ENCODE results near the gene NDE1.

NDE1 gene

GRCh38 chr16:15613676-15614075 is 36.4 kb upstream of the NDE1 start:
- Mint-ChIP-seq H3K27me3 (no peaks in the 10 kb centered on the region), H3K27ac (no peak overlapping the region), H3K4me1 (peaks cover 4% of the 10 kb centered on the region), H3K4me3 (no peak overlapping the region), H3K9me3 (no peaks in the 10 kb centered on the region), H3K36me3 (peaks cover 22% of the 10 kb centered on the region)

GRCh38 chr16:15616012-15616411 is 34.0 kb upstream of the NDE1 start:
- Mint-ChIP-seq H3K27me3 (no peaks in the 10 kb centered on the region), H3K36me3 (peaks cover 17% of the 10 kb centered on the region), H3K4me1 (no peaks in the 10 kb centered on the region), H3K27ac (no peak overlapping the region), H3K9me3 (no peaks in the 10 kb centered on the region), H3K4me3 (no peak overlapping the region)

DNA sequence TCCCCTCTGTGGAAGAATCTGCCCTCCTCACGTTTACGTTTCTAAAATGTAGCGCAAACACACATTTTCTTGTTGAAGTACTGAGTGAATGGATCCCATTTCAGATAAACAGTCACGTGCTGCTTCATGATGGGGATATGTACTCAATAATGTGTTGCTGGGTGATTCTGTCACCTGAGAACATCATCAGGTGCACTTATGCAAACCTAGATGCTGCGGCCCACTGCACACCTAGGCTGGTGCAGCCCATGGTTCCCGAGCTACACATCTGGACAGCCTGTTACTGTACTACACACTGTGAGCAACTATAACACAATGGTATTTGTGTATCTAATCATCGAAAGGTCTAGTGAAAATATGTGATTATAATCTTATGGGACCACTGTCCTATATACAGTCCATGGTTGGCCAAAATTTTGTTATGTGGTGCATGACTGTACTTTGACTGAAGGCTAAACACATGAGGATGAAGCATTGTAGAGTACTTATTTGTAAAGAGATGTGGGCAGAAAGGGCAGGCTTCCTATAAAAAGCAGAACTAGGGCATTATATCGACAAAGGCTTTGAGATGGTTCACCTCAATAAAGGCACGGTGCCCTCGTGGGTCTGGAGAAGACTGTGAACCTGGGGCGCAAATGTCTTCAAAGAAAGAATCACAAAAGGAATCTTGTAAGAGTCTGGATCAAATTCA is 33.4 kb upstream of the NDE1 start:
- Mint-ChIP-seq H3K9me3 (no peaks in the 10 kb centered on the region), H3K4me3 (no peak overlapping the region), H3K36me3 (peaks cover 16% of the 10 kb centered on the region), H3K27ac (no peak overlapping the region), H3K4me1 (no peaks in the 10 kb centered on the region), H3K27me3 (no peaks in the 10 kb centered on the region)

DNA sequence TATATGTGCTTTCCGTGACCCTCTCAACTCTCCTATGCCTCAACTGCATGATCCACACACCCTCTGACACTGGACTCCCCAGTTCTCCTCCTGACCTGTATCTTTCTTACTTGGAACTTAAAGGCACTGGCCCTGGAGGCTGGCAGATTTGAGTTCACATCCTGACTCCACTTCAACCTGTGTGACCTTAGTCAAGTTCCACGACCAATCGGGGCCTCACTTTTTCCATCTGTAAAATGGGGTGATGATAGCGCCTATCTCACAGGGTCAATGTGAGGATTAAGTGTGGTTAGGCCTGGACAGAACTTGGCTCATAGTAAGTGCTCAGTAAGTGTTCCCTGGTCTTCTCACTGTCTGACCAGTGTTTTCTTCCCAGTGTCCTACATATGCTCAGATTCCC is 32.1 kb upstream of the NDE1 start:
- H3K4me3 Mint-ChIP-seq: no peak overlapping the region
- peaks cover 17% of the 10 kb centered on the region for H3K36me3 Mint-ChIP-seq
- H3K4me1 Mint-ChIP-seq: no peaks in the 10 kb centered on the region
- H3K27ac Mint-ChIP-seq: peak overlapping the region; percentile 30
- no peaks in the 10 kb centered on the region for H3K27me3 Mint-ChIP-seq
- no peaks in the 10 kb centered on the region for H3K9me3 Mint-ChIP-seq

GRCh38 chr16:15618392-15618791 is 31.7 kb upstream of the NDE1 start:
- Mint-ChIP-seq H3K4me1 (no peaks in the 10 kb centered on the region), H3K4me3 (no peak overlapping the region), H3K36me3 (peaks cover 17% of the 10 kb centered on the region), H3K27ac (peak overlapping the region; percentile 64), H3K9me3 (no peaks in the 10 kb centered on the region), H3K27me3 (no peaks in the 10 kb centered on the region)

GRCh38 chr16:15620611-15621195 is 29.3 kb upstream of the NDE1 start:
- Mint-ChIP-seq H3K36me3 (peaks cover 26% of the 10 kb centered on the region), H3K27me3 (no peaks in the 10 kb centered on the region), H3K4me3 (no peak overlapping the region), H3K9me3 (no peaks in the 10 kb centered on the region), H3K27ac (peak overlapping the region; percentile 32), H3K4me1 (peaks cover 3% of the 10 kb centered on the region)

DNA sequence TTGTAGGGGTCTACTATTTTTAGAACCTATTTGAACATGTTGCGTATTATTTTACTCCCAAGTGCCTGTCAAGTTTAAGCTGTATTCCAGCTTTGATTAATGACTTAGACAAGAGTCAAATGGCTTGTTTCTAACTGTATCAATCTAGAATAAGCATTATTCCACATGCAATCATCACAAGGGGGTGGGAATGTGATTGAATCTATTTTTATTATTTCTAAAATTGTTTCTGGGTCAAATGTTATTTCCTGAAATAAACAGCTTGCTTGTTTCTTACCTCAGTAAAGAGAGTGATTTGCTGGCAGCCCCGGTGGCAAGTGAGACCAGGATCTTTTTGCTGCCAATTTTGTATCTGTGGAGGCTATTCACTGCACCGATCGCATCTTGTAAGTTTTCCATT is 28.6 kb upstream of the NDE1 start:
- Mint-ChIP-seq H3K4me1 (peaks cover 5% of the 10 kb centered on the region), H3K9me3 (no peaks in the 10 kb centered on the region), H3K36me3 (peaks cover 26% of the 10 kb centered on the region), H3K4me3 (no peak overlapping the region), H3K27ac (peak overlapping the region; percentile 53), H3K27me3 (no peaks in the 10 kb centered on the region)

GRCh38 chr16:15621889-15622288 is 28.2 kb upstream of the NDE1 start:
- H3K9me3 Mint-ChIP-seq: no peaks in the 10 kb centered on the region
- peak overlapping the region; percentile 14 for H3K27ac Mint-ChIP-seq
- peaks cover 25% of the 10 kb centered on the region for H3K36me3 Mint-ChIP-seq
- no peak overlapping the region for H3K4me3 Mint-ChIP-seq
- H3K27me3 Mint-ChIP-seq: no peaks in the 10 kb centered on the region
- H3K4me1 Mint-ChIP-seq: peaks cover 5% of the 10 kb centered on the region

- H3K27ac Mint-ChIP-seq: peak overlapping the region; percentile 35
- no peak overlapping the region for H3K4me3 Mint-ChIP-seq
- H3K9me3 Mint-ChIP-seq: no peaks in the 10 kb centered on the region
- H3K27me3 Mint-ChIP-seq: no peaks in the 10 kb centered on the region
- H3K36me3 Mint-ChIP-seq: peaks cover 34% of the 10 kb centered on the region
- H3K4me1 Mint-ChIP-seq: peaks cover 54% of the 10 kb centered on the region
Measured at GRCh38 chr16:15631730-15632409, 18.2 kb upstream of the NDE1 start.

DNA sequence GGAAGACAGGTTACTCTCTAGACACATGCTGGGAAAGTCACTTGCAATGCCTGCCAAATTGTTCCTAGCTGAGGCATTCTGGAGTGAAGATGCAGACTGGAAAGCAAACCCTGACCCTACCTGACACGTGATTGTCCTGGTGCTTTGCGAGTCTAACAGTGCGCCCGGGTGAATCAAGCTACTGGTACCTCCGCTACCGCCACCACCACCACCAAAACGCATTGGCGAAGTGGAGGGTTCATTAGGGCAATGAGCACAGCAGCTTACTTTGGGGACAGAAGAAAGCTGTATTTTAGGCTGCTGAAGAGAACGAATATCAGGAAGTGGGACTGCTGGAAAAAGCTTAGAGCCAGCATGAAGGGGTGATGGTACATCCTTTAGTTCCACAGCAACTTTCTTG is 14.1 kb upstream of the NDE1 start:
- Mint-ChIP-seq H3K9me3 (peaks cover 5% of the 10 kb centered on the region), H3K4me3 (peak overlapping the region; percentile 69), H3K27ac (peak overlapping the region; percentile 96), H3K27me3 (no peaks in the 10 kb centered on the region), H3K36me3 (peaks cover 42% of the 10 kb centered on the region), H3K4me1 (peaks cover 76% of the 10 kb centered on the region)

DNA sequence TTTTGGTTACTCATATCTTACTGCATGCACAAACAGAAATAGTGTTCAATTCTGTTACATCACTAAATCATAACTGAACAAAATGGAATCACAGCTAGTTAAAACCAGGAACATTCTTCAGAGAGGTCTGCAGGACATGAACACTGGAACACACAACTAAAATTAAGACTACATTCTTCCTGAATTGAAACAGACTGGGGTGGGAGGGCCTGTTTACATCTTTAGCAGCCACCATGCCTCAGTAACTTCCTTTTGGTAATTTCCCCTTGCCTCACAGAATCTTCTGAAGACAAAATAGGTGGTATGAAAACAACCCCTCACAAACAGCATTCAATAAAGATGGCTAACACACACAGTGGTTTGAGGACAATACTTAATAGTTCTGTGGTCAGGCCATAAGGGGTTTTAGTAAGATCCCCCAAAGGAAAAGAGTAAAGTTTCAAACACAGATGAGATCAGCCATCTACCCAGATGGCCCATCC is 13.6 kb upstream of the NDE1 start:
- Mint-ChIP-seq H3K27me3 (no peaks in the 10 kb centered on the region), H3K9me3 (peaks cover 5% of the 10 kb centered on the region), H3K27ac (peak overlapping the region; percentile 96), H3K4me1 (peaks cover 81% of the 10 kb centered on the region), H3K4me3 (peak overlapping the region; percentile 69), H3K36me3 (peaks cover 41% of the 10 kb centered on the region)

GRCh38 chr16:15639061-15639568 is 10.9 kb upstream of the NDE1 start:
- Mint-ChIP-seq H3K9me3 (peaks cover 5% of the 10 kb centered on the region), H3K27ac (peak overlapping the region; percentile 98), H3K4me1 (peaks cover 81% of the 10 kb centered on the region), H3K36me3 (peaks cover 30% of the 10 kb centered on the region), H3K27me3 (no peaks in the 10 kb centered on the region), H3K4me3 (peak overlapping the region; percentile 82)

DNA sequence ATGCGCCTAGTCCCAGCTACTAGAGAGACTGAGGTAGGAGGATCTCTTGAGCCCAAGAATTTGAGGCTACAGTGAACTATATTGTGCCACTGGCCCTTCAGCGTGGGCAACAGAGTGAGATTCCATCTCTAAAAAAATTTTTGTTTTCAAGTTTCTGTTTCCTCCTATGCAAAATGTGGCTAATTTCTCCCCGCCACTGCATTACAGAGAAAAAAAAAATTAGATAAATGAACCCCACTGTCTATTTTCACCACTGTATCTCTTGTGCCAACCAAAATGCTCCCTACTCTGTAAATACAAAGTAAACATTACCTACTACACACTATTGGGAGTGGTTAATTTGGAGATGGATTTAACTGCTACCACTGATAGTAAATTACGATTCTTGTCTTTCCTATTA is 9.1 kb upstream of the NDE1 start:
- Mint-ChIP-seq H3K27ac (peak overlapping the region; percentile 92), H3K27me3 (no peaks in the 10 kb centered on the region), H3K36me3 (peaks cover 21% of the 10 kb centered on the region), H3K4me1 (peaks cover 71% of the 10 kb centered on the region), H3K9me3 (peaks cover 5% of the 10 kb centered on the region), H3K4me3 (peak overlapping the region; percentile 92)

DNA sequence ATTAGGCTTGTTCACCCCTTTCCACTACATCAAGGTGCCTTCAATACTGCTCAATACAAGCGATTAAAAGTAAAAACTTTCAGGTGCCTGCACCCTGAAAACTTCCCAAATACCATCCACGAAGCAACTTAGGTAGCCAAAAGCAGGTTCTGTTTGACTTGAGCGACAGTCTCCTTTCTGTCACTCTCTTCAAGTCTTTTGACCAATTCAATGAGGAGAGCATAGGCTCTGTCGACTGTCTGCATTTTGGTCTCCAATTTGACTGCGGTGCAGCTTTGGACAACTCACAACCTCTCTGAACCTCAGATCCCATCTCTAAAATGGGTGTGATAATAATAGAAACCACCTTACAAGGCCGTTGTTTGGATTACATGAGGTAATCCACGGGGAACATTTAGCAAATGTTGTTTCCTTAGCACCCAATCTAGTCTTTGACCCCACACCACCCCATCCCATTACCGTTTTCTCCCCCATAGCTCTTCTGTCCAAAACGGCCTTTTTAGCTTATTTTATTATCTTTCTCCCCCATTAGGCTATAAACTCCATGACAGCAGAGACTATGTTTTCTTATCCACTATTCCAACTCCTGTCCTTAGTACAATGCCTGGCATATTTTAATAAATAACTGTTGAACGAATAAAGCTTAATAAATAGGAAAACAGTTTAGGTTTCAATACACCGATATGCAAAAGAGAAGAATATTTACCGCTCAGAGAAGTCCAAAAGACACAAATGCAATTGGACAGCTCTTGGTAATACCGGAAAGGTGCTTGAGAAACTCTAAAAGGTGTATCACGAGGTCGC is 8.1 kb upstream of the NDE1 start:
- H3K4me3 Mint-ChIP-seq: peak overlapping the region; percentile 92
- peak overlapping the region; percentile 85 for H3K27ac Mint-ChIP-seq
- no peaks in the 10 kb centered on the region for H3K27me3 Mint-ChIP-seq
- H3K36me3 Mint-ChIP-seq: peaks cover 15% of the 10 kb centered on the region
- H3K4me1 Mint-ChIP-seq: peaks cover 61% of the 10 kb centered on the region
- peaks cover 5% of the 10 kb centered on the region for H3K9me3 Mint-ChIP-seq

- Mint-ChIP-seq H3K9me3 (peaks cover 5% of the 10 kb centered on the region), H3K4me1 (peaks cover 55% of the 10 kb centered on the region), H3K36me3 (peaks cover 11% of the 10 kb centered on the region), H3K27ac (peak overlapping the region; percentile 85), H3K27me3 (no peaks in the 10 kb centered on the region), H3K4me3 (peak overlapping the region; percentile 92)
Measured at GRCh38 chr16:15642557-15643047, 7.4 kb upstream of the NDE1 start.
